Lung (tissue), 12 donors: ENCODE data around the gene FLNC. TPM values are rescaled to one million over a fixed set of nuclear protein-coding genes. Genes with fewer than 3 reads are reported as not detected.

ENCODE experiments used
- ATAC-seq: fragments of 200-7000 bp; cut with Tn5 transposase; one replicate; pipeline ENCODE4 v1.9.1; 2020; ENCODE audit warnings: moderate number of reproducible peaks; ENCODE audit not compliant: insufficient read depth, low FRiP score
- DNase-seq, 3 donors: peaks; one replicate each; pipeline ENCODE4 v3.0.0-alpha.2; 2013 to 2017
- H3K27ac ChIP-seq, 2 donors: one replicate each; pipeline ENCODE4 v1.5.1; 2013; ENCODE audit warnings: mild to moderate bottlenecking in 2 of 2, moderate library complexity in 2 of 2, control low read depth in 1 of 2, inconsistent platforms in 1 of 2, low read depth in 1 of 2, low read length in 1 of 2
- H3K27me3 ChIP-seq, 3 donors: one replicate each; pipeline ENCODE4 v1.5.1; 2013; ENCODE audit warnings: low read length in 2 of 3; ENCODE audit not compliant: control insufficient read depth in 3 of 3, insufficient read depth in 3 of 3
- H3K36me3 ChIP-seq, 4 donors: one replicate each; pipeline ENCODE4 v1.5.1; 2013; ENCODE audit warnings: low read length in 4 of 4, mild to moderate bottlenecking in 1 of 4, moderate library complexity in 1 of 4; ENCODE audit not compliant: control insufficient read depth in 4 of 4, insufficient read depth in 4 of 4
- H3K4me1 ChIP-seq, 5 donors: one replicate each; pipeline ENCODE4 v1.5.1; 2013; ENCODE audit warnings: low read length in 5 of 5, mild to moderate bottlenecking in 2 of 5, moderate library complexity in 1 of 5; ENCODE audit not compliant: control insufficient read depth in 5 of 5, insufficient read depth in 5 of 5
- H3K4me3 ChIP-seq: one replicate; pipeline ENCODE4 v1.5.1; 2013; ENCODE audit warnings: mild to moderate bottlenecking, control low read depth, moderate library complexity
- H3K9ac ChIP-seq, 2 donors: one replicate each; pipeline ENCODE4 v1.5.1; 2013; ENCODE audit warnings: low read length in 2 of 2, control low read depth in 1 of 2; ENCODE audit not compliant: insufficient read depth in 1 of 2
- H3K9me3 ChIP-seq, 4 donors: one replicate each; pipeline ENCODE4 v1.5.1; 2013; ENCODE audit warnings: low read length in 3 of 4, mild to moderate bottlenecking in 1 of 4, moderate library complexity in 1 of 4; ENCODE audit not compliant: control insufficient read depth in 4 of 4, insufficient read depth in 3 of 4
- WGBS, 2 donors: extraction: QIAGEN DNeasy Blood & Tissue Kit; methylation state at CpG; one replicate each; pipeline ENCODE4 v1.1.7; 2013; 5-methylcytosine and 5-hydroxymethylcytosine counted together
- polyA plus RNA-seq, 2 donors: library from polyadenylated mRNA; stranded (reverse); fragments of 200-250 nt; gene quantifications; one replicate each; pipeline ENCODE4 v1.2.1, GENCODE V29; 2013
- total RNA-seq, 2 donors: library from RNA; depleted of rRNA in 1 of 2; stranded (reverse); fragments of >200 nt in 1 of 2; gene quantifications; one replicate each; pipeline ENCODE4 v1.2.1, GENCODE V29; 2014 to 2021
- TF ChIP-seq, protein P1 (sequence below): IDR thresholded peaks from 2 replicates; pipeline ENCODE4 v1.5.1; 2012; ENCODE audit warnings: mild to moderate bottlenecking; ENCODE audit errors: control extremely low read depth, extremely low read depth
- donor health status: control.
- donor health status: control.
- donor health status: Bipolar disorder and iron deficiency.
- donor health status: healthy.
- donor health status: DM: yes; HTN: yes; CAD: no.

Gene FLNC
- total and polyA plus RNA-seq, 4 donors, result 2.0 to 24.2 (median 7.7) TPM

DNA sequence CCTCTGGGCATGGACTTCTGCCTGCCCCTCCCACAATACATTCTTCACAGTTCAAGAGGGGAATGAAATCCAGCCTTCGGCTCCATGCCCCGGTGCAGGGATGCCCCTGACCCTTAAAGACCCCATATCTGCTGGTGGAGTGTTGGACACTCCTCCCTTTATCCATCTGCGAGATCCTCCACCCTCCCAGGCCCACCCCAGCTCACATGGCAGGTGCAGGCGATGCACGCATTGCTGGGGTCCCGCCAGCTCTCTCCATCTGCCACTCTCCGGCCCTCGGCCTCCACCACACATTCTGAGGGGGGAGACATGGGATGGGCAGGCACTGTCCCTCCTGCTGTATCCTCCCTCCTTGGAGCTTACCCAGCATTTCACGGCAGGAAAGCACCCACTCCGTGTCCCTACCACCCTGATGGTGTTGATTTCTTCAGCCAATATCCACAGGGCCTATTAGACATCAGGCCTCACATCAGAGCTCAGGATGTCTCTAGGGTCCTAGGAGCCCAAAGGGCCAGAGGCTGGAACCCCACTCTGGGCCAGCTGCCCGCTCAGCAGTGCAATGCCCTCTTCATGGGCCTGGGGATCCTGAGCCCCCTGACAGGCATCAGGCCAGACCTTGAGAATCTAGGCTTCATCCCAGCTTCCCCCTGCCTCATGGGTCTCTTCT, 50.7 kb downstream of the FLNC start:
- H3K36me3 ChIP-seq, result no peaks in the 10 kb centered on the region
- no peaks in the 10 kb centered on the region for H3K4me1 ChIP-seq
- 83 to 92% methylated on average over 11 of the region's 11 CpGs for WGBS, 2 donors
- H3K27me3 ChIP-seq, result peaks cover 0 to 2% (median 0%) of the 10 kb centered on the region in 3 donors
- ATAC-seq, result no peak
- no peak for DNase-seq
- H3K4me3 ChIP-seq, result no peak overlapping the region
- no peaks in the 10 kb centered on the region for H3K9me3 ChIP-seq
- TF ChIP-seq, protein P1, sequence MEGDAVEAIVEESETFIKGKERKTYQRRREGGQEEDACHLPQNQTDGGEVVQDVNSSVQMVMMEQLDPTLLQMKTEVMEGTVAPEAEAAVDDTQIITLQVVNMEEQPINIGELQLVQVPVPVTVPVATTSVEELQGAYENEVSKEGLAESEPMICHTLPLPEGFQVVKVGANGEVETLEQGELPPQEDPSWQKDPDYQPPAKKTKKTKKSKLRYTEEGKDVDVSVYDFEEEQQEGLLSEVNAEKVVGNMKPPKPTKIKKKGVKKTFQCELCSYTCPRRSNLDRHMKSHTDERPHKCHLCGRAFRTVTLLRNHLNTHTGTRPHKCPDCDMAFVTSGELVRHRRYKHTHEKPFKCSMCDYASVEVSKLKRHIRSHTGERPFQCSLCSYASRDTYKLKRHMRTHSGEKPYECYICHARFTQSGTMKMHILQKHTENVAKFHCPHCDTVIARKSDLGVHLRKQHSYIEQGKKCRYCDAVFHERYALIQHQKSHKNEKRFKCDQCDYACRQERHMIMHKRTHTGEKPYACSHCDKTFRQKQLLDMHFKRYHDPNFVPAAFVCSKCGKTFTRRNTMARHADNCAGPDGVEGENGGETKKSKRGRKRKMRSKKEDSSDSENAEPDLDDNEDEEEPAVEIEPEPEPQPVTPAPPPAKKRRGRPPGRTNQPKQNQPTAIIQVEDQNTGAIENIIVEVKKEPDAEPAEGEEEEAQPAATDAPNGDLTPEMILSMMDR, result no peak
- no peak overlapping the region for H3K9ac ChIP-seq
- H3K27ac ChIP-seq, result no peak overlapping the region

DNA sequence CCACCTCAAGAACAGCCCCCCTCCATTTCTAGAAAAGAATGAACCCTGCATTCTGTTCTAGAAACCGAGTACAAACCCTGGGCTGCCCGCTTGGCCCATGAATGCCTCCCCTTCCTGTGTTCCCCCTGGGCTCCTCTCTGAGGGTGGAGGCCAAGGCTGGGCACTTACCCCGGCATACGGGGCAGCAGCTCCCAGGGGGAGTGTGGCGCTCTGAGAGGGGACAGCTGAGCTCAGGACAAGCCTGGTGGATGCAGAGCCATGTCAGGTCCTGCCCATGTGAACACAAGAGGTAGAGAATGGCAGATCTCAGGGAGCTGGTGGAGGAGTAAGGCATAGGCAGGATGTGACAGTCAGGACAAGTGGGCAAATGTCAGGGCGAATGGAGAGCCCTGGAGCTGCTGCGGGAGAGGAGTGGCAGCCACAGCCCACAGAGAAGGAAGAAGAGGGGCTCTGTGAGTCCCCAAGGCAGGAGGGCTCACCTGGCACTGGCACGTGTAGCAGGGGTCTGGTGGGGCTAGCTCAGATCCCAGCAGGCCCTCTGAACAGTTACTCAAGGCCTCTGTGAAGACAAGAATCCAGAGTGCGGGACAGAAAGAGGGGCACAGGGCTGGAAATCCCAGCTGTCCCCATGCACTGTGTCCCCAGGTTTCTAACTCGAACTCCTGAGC, 51.4 kb downstream of the FLNC start:
- DNase-seq, result no peak
- Histone ChIP-seq H3K9me3 (no peaks in the 10 kb centered on the region), H3K4me1 (no peaks in the 10 kb centered on the region), H3K4me3 (no peak overlapping the region), H3K27me3 (peaks cover 0 to 2% (median 0%) of the 10 kb centered on the region in 3 donors), H3K27ac (no peak overlapping the region), H3K36me3 (no peaks in the 10 kb centered on the region), H3K9ac (no peak overlapping the region)
- TF ChIP-seq, protein P1, result no peak
- 83 to 97% methylated on average over 10 of the region's 10 CpGs for WGBS, 2 donors
- ATAC-seq, result no peak

DNA sequence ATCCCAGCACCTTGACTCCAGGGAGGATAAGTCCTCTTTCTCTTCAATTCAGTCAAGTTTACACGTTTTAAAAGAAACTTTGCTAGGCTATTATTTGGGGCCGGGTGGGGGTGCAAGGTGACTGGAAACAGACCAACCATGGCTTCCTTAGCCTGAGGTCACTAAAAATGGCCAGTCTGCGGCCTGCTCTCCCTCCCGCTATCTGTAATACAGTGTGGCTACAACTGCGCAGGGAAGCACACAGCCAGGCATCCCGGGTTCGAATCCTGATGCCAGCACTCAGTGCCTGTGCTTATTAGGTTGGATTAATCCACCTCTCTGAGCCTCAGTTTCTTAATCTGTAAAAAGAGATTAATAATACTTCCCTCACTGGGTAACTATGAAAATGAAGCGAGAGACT, 51.9 kb downstream of the FLNC start:
- peaks cover 0 to 2% (median 0%) of the 10 kb centered on the region in 3 donors for H3K27me3 ChIP-seq
- no peaks in the 10 kb centered on the region for H3K9me3 ChIP-seq
- no peak overlapping the region for H3K9ac ChIP-seq
- whole genome bisulfite sequencing, 2 donors, result 90 to 95% methylated on average over 8 of the region's 8 CpGs
- ATAC-seq (no peak), DNase-seq (no peak)
- no peaks in the 10 kb centered on the region for H3K4me1 ChIP-seq
- TF ChIP-seq, protein P1, result no peak
- H3K4me3 ChIP-seq, result no peak overlapping the region
- no peaks in the 10 kb centered on the region for H3K36me3 ChIP-seq
- H3K27ac ChIP-seq, result no peak overlapping the region
